NCI-H524 (cell line): ENCODE results near the gene ADIPOR1.
"Not testable (repeated sequence)": the region's sequence is repeated elsewhere in the genome, so short reads cannot be mapped to it uniquely, and the experiment has no call there.

Source experiments
- DNase-seq, 2 experiments: peaks; one replicate each; lab custom pipeline; 2025; lab: John Stamatoyannopoulos, UW

Gene ADIPOR1

GRCh38 chr1:202957733-202958543 lies at the start of gene ADIPOR1:
ADIPOR1 (minus strand) TSS chr1:202958312; CDS start chr1:202951070, 7,242 bp downstream.
- peak; percentile 64 to 66 for DNase-seq

- DNase-seq: peak; percentile 90 to 96
Observed at GRCh38 chr1:203006948-203007871, 49.1 kb upstream of the ADIPOR1 start, which contains the start of gene TMEM183A. TMEM183A (plus strand) TSS chr1:203007374; CDS start chr1:203007466, 92 bp downstream.

GRCh38 chr1:203005395-203006142 lies 47.5 kb upstream of the ADIPOR1 start:
- not testable (repeated sequence) for DNase-seq

- DNase-seq: no peak
Observed at GRCh38 chr1:203002951-203003350, 44.8 kb upstream of the ADIPOR1 start.

GRCh38 chr1:203001986-203002385 lies 43.9 kb upstream of the ADIPOR1 start:
- DNase-seq: no peak

- DNase-seq: no peak
Observed at GRCh38 chr1:203000217-203000944, 42.3 kb upstream of the ADIPOR1 start.

GRCh38 chr1:202998836-202999750 lies 41.0 kb upstream of the ADIPOR1 start:
- peak in 1 of 2 experiments; percentile 40 for DNase-seq

GRCh38 chr1:202994756-202995155 lies 36.6 kb upstream of the ADIPOR1 start:
- DNase-seq: no peak

GRCh38 chr1:202991112-202991511 lies 33.0 kb upstream of the ADIPOR1 start:
- DNase-seq: no peak

GRCh38 chr1:202989879-202990278 lies 31.8 kb upstream of the ADIPOR1 start:
- DNase-seq: no peak

- DNase-seq: no peak
Observed at GRCh38 chr1:202987922-202988583, 29.9 kb upstream of the ADIPOR1 start.

GRCh38 chr1:202987255-202987654 lies 29.1 kb upstream of the ADIPOR1 start:
- DNase-seq: no peak

GRCh38 chr1:202986120-202986519 lies 28.0 kb upstream of the ADIPOR1 start:
- not testable (repeated sequence) for DNase-seq

GRCh38 chr1:202982715-202983430 lies 24.8 kb upstream of the ADIPOR1 start:
- no peak for DNase-seq

GRCh38 chr1:202981939-202982338 lies 23.8 kb upstream of the ADIPOR1 start:
- DNase-seq: no peak

GRCh38 chr1:202979459-202979858 lies 21.3 kb upstream of the ADIPOR1 start:
- DNase-seq: no peak

GRCh38 chr1:202976633-202977032 lies 18.5 kb upstream of the ADIPOR1 start:
- DNase-seq: no peak

- no peak for DNase-seq
Observed at GRCh38 chr1:202974856-202975255, 16.7 kb upstream of the ADIPOR1 start.

- DNase-seq: no peak
Observed at GRCh38 chr1:202972046-202972445, 13.9 kb upstream of the ADIPOR1 start.
